ENCODE results near the gene ZNF253.
"Not testable (repeated sequence)": the region's sequence is repeated elsewhere in the genome, so short reads cannot be mapped to it uniquely, and the experiment has no call there.

Gene ZNF253

DNA sequence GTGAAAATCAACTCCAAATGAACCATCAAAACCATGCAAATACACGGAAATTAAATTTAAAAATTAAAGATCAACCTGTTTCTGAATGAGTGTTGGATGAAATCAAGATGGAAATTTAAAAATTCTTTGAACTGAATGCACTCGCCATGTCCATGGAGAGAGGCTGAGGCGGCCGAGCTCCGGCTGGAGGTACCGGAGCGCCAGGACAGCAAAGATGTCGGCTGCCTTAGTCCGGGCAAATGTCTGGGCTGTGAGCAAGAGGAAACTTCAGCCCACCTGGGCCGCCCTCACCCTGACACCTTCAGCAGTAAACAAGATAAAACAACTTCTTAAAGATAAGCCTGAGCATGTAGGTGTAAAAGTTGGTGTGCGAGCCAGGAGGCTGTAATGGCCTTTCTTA lies 38.8 kb upstream of the ZNF253 start:
- no peak for DNase-seq (ENCODE audit: extremely low read depth, low read depth)
- TF ChIP-seq, protein P1, sequence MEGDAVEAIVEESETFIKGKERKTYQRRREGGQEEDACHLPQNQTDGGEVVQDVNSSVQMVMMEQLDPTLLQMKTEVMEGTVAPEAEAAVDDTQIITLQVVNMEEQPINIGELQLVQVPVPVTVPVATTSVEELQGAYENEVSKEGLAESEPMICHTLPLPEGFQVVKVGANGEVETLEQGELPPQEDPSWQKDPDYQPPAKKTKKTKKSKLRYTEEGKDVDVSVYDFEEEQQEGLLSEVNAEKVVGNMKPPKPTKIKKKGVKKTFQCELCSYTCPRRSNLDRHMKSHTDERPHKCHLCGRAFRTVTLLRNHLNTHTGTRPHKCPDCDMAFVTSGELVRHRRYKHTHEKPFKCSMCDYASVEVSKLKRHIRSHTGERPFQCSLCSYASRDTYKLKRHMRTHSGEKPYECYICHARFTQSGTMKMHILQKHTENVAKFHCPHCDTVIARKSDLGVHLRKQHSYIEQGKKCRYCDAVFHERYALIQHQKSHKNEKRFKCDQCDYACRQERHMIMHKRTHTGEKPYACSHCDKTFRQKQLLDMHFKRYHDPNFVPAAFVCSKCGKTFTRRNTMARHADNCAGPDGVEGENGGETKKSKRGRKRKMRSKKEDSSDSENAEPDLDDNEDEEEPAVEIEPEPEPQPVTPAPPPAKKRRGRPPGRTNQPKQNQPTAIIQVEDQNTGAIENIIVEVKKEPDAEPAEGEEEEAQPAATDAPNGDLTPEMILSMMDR (IDR thresholded peaks at IDR 0.05; ENCODE audit: low read depth, low read length), result no peak

DNA sequence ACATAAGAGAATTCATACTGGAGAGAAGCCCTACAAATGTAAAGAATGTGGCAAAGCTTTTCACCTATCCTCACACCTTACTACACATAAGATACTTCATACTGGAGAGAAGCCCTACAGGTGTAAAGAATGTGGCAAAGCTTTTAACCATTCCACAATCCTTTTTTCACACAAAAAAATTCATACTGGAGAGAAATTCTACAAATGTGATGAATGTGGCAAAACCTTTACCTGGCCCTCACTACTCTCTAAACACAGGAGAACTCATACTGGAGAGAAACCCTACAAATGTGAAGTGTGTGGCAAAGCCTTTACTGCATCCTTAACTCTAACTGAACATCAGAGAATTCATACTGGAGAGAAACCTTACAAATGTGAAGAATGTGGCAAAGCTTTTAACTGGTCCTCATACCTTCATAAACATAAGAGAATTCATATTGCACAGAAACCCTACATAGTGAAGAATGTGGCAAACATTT lies 30.1 kb upstream of the ZNF253 start:
- no peak for DNase-seq (ENCODE audit: extremely low read depth, low read depth)
- TF ChIP-seq, protein P1 (IDR thresholded peaks at IDR 0.05; ENCODE audit: low read depth, low read length), result no peak

DNA sequence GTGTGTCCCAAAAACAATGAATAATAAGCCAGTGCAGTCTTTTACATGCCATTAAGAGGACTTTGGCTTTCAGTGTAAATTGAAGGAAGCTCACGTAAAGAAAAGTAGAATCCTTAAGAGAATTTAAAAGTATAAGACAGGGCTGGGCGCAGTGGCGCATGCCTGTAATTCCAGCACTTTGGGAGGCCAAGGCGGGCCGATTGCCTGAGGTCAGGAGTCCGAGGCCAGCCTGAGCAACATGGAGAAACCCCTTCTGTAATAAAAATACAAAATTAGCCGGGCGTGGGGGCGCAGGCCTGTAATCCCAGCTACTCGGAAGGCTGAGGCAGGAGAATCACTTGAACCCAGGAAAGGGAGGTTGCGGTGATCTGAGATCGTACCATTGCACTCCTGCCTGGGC lies 17.9 kb upstream of the ZNF253 start:
- no peak for DNase-seq (ENCODE audit: extremely low read depth, low read depth)
- TF ChIP-seq, protein P1 (IDR thresholded peaks at IDR 0.05; ENCODE audit: low read depth, low read length), result no peak

- DNase-seq (ENCODE audit: extremely low read depth, low read depth), result no peak
- TF ChIP-seq, protein P1 (IDR thresholded peaks at IDR 0.05; ENCODE audit: low read depth, low read length), result no peak
These were observed 16.6 kb upstream of the ZNF253 start for GRCh38 chr19:19849056-19849455.

- DNase-seq (ENCODE audit: extremely low read depth, low read depth), result not testable (repeated sequence)
These were observed 13.9 kb upstream of the ZNF253 start for GRCh38 chr19:19851740-19852139.

DNA sequence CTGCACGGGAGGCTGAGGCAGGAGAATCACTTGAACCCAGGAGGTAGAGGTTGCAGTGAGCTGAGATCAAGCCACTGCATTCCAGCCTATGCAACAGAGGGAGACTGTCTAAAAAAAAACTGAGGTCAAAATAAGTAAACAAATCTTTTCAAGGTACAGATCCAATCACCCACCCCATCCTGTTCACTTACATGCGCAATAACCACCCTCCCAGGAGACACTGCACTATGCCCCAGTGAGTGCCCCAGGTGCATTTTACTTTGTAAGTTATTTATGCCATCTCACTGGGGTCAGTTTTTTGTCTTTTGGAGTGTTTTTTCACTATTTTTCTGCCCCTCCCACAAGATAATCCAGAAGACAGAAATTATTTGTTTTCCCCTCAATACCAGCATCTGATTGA lies 6.9 kb upstream of the ZNF253 start:
- TF ChIP-seq, protein P1 (IDR thresholded peaks at IDR 0.05; ENCODE audit: low read depth, low read length), result no peak
- no peak for DNase-seq (ENCODE audit: extremely low read depth, low read depth)

GRCh38 chr19:19860756-19861390 lies 4.8 kb upstream of the ZNF253 start:
- no peak for DNase-seq (ENCODE audit: extremely low read depth, low read depth)
- TF ChIP-seq, protein P1 (IDR thresholded peaks at IDR 0.05; ENCODE audit: low read depth, low read length), result no peak
